HepG2 (cell line): Measurements from ENCODE around the gene MEPCE. TPM values are rescaled to one million over a fixed set of nuclear protein-coding genes. Genes with fewer than 3 reads are reported as not detected.
A peak's percentile ranks its signal among the peaks of the same experiment; 100 is the strongest.

Source experiments
- AHDC1 ChIP-seq: sonication (generic); formaldehyde crosslinking; IDR thresholded peaks from 2 replicates; pipeline ENCODE4 v1.5.1; 2020; ENCODE audit warnings: mild to moderate bottlenecking, missing genetic modification reagents, borderline replicate concordance
- CEBPG ChIP-seq: IDR thresholded peaks from 2 replicates; pipeline ENCODE4 v1.6.1; 2016
- DBP ChIP-seq: sonication (generic); formaldehyde crosslinking; IDR thresholded peaks from 2 replicates; pipeline ENCODE4 v1.4.0; 2020; ENCODE audit warnings: missing genetic modification reagents; ENCODE audit errors: not compliant biosample characterization
- FOXO4 ChIP-seq: sonication (generic); formaldehyde crosslinking; conservative IDR thresholded peaks from 2 replicates; pipeline ENCODE4 v1.8.1; 2023; ENCODE audit warnings: missing genetic modification reagents
- POGZ ChIP-seq: sonication (generic); formaldehyde crosslinking; IDR thresholded peaks from 2 replicates; pipeline ENCODE4 v1.4.0; 2020; ENCODE audit warnings: mild to moderate bottlenecking, missing genetic modification reagents
- RBFOX2 ChIP-seq: fragments of 200-400 bp; formaldehyde crosslinking; IDR thresholded peaks from 2 replicates; pipeline ENCODE4 v1.6.1; 2017; ENCODE audit warnings: low read depth, mild to moderate bottlenecking, low read length
- SAP130 ChIP-seq: IDR thresholded peaks from 2 replicates; pipeline ENCODE4 v1.6.1; 2016; ENCODE audit warnings: low read depth
- SATB2 ChIP-seq: sonication (generic); formaldehyde crosslinking; IDR thresholded peaks from 2 replicates; pipeline ENCODE4 v1.5.0; 2020; ENCODE audit warnings: missing genetic modification reagents
- SMARCC2 ChIP-seq: fragments of 450-650 bp; IDR thresholded peaks from 2 replicates; pipeline ENCODE4 v1.6.1; 2017; ENCODE audit warnings: antibody characterized with exemption, mild to moderate bottlenecking
- TEAD3 ChIP-seq: optimal IDR thresholded peaks from 2 replicates; pipeline ENCODE3; 2016; ENCODE audit warnings: borderline replicate concordance
- XBP1 ChIP-seq: sonication (generic); formaldehyde crosslinking; IDR thresholded peaks from 2 replicates; pipeline ENCODE4 v1.5.0; 2020; ENCODE audit warnings: missing genetic modification reagents
- ZBTB37 ChIP-seq: sonication (generic); formaldehyde crosslinking; IDR thresholded peaks from 2 replicates; pipeline ENCODE4 v1.4.0; 2020; ENCODE audit warnings: mild to moderate bottlenecking, missing genetic modification reagents
- ZBTB38 ChIP-seq: sonication (generic); formaldehyde crosslinking; IDR thresholded peaks from 2 replicates; pipeline ENCODE4 v1.5.1; 2020; ENCODE audit warnings: mild to moderate bottlenecking, missing genetic modification reagents
- ZNF205 ChIP-seq: IDR thresholded peaks from 2 replicates; pipeline ENCODE4 v1.6.1; 2018; ENCODE audit warnings: missing biosample characterization, missing genetic modification reagents
- ZNF256 ChIP-seq: sonication (generic); formaldehyde crosslinking; conservative IDR thresholded peaks from 2 replicates; pipeline ENCODE4 v1.4.0; 2020; ENCODE audit warnings: missing genetic modification reagents
- ZNF276 ChIP-seq: sonication (generic); formaldehyde crosslinking; IDR thresholded peaks from 2 replicates; pipeline ENCODE4 v1.4.0; 2020; ENCODE audit warnings: mild to moderate bottlenecking, low read depth, missing genetic modification reagents
- ZNF747 ChIP-seq: sonication (generic); formaldehyde crosslinking; IDR thresholded peaks from 2 replicates; pipeline ENCODE4 v1.8.1; 2023; ENCODE audit warnings: missing genetic modification reagents, mild to moderate bottlenecking, borderline replicate concordance
- ZNF782 ChIP-seq: sonication (generic); formaldehyde crosslinking; IDR thresholded peaks from 2 replicates; pipeline ENCODE4 v1.4.0; 2020; ENCODE audit warnings: missing genetic modification reagents, mild to moderate bottlenecking, borderline replicate concordance
- polyA plus RNA-seq, 8 experiments: library from polyadenylated mRNA; depleted of rRNA in 3 of 8; stranded (reverse) in 7 of 8; unstranded in 1 of 8; fragments of >200 nt; fragmentation: Illumina TruSeq in 4 of 8; extraction: Trizol in 4 of 8; gene quantifications; 2 replicates each; pipeline versions ENCODE4 v1.2.1 to v1.2.3, GENCODE V29; 2011 to 2016; ENCODE audit warnings: low read depth in 4 of 8, missing spikeins in 1 of 8, mixed read lengths in 1 of 8; ENCODE audit not compliant: insufficient read depth in 1 of 8
- total RNA-seq, 5 experiments: library from RNA; depleted of rRNA; stranded (reverse); fragments of >200 nt; fragmentation: Illumina TruSeq; extraction: Trizol; gene quantifications; 2 replicates each; pipeline ENCODE4 v1.2.3, GENCODE V29; 2016; ENCODE audit warnings: low read depth in 1 of 5

The MEPCE gene
- total and polyA plus RNA-seq, 2 of the 13 experiments (the other 11 are each of a cell fraction or from before 2014, with no cell fraction given): 12.3 to 26.0 TPM

- TF ChIP-seq ZNF276 (no peak), XBP1 (CRISPR knock-in tag) (no peak), POGZ (no peak), RBFOX2 (no peak), SMARCC2 (no peak), ZBTB38 (CRISPR knock-in tag) (no peak; the same call in 1 of the 2 replicates), SATB2 (CRISPR knock-in tag) (no peak), ZNF205 (no peak; the same call in 1 of the 2 replicates), ZNF747 (no peak), CEBPG (CRISPR knock-in tag) (peak; percentile 22; the same call in 1 of the 2 replicates), ZNF256 (CRISPR knock-in tag) (no peak; the same call in 1 of the 2 replicates), SAP130 (peak; percentile 69), ZNF782 (CRISPR knock-in tag) (0 out of 2 replicates have a peak, but pooled peaks have one; percentile 30), TEAD3 (CRISPR knock-in tag) (peak; percentile 47), AHDC1 (CRISPR knock-in tag) (no peak), ZBTB37 (CRISPR knock-in tag) (0 out of 2 replicates have a peak, but pooled peaks have one; percentile 22), DBP (CRISPR knock-in tag) (peak; percentile 44), FOXO4 (CRISPR knock-in tag) (no peak)
Observed at GRCh38 chr7:100428967-100429636, 529 bp upstream of the MEPCE start (continued).
